HUDEP-2 (cell line): ENCODE results near the gene CPED1.

Experiments
- DNase-seq, 76 experiments: peaks; one replicate each; lab custom pipeline; 2025; ENCODE audit not compliant: unreplicated experiment in 76 of 76; lab: John Stamatoyannopoulos, UW

CPED1 gene

DNA sequence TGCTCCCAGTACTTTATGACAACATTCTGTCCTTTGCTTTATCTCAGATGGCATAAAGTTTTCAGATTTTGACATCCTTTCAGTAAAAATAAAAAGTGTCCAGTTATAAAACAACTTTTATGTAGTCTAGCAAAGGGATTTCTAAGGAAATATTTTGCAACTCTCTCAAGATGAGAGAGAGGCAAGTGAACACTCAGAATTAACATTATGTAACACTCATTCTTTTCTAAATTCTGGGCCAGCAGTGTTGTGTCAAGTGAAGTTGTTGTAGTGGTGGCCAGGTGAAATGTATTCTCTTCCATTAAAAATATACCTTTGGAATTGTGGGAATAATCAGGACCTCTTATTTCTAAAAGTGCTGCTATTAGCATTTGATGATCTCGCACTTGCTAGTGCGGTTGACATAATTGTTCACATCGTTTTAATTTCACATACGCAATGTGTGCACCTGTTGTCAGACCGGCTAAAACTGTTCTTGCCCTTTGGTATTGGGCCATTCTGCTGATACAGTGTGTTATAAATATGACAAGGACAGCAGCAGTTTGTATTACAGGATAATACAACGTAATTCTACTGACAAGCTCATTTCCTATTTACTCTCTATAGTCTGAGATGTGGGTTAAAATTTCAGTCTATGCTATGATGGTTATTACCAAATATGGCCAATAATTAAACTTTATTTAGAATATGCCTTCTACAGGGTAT lies 23.8 kb downstream of the CPED1 start:
- DNase-seq = no peak

DNA sequence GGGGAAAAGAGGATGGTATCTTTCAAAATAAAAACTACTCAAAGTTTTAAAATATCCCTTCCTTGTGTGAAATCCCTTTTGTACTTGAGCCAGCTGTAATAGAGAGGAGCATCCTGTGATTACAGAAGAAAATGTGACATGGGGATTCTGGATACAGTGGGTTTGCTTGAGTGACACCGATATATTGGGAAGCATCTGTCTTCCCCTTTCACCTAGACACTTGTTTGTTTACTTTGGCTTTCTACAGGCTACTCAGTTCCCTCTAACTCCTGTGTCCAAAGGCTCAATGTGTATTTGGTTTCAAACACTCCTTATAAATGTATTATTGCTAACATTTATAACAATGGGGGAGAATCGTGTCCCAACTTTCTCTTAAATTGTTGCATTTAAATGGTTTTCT lies 24.4 kb downstream of the CPED1 start:
- DNase-seq = no peak

DNA sequence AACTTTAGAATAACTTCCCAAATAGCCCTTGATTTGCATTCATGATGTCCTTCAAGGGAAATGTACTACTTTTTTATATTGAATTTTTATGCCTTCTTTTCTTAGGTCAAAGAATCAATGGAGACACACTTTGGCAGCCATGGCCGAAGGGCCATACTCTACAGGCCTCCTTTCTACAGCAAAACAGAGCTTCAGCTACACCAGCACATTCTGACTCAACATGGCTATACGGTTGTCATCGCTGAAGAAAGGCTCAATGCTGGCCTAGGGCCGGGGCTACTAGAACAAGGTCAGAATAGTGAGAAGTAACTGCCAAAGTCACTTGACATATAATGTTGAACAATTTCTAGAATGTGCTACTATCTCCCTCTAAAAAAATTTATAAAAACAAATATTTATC lies 27.0 kb downstream of the CPED1 start:
- DNase-seq = no peak

DNA sequence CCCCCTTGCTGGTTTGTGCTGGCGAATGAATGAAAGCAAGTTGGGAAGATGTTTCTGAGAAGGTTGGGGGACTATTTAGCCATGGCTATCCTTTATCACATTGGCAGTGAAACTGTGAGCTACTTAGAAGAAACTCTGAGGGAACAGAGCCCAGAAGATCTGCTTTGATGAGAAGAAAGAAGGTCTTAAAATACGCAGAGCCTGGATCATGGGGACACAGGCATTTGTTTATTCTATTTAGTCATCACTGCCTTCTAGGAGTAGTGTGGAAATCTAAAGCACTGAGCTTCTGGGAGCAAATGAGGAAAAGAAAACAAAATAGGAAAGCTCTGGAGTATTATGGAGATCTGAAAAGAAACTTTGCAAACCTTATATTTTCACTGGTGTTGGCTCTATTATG lies 28.5 kb downstream of the CPED1 start:
- no peak for DNase-seq

DNA sequence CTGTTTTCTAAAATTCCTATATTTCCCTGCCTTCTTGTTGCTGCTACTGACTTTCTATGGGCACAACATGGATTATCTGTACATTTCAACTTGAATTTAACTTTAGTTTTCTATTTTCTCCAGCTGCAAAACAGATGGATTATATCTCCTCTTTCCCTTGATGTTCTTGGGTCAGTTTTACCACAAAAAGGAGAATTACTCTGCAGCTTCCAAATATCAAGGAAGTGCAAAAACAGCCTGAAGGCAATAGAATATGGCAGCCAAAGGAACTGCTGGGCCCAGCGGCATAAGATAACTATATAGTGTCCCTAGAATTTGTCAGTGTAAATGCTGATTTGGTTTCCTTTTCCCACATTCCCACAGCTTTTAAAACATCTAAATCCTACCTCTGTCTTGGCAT lies 29.1 kb downstream of the CPED1 start:
- no peak for DNase-seq

DNA sequence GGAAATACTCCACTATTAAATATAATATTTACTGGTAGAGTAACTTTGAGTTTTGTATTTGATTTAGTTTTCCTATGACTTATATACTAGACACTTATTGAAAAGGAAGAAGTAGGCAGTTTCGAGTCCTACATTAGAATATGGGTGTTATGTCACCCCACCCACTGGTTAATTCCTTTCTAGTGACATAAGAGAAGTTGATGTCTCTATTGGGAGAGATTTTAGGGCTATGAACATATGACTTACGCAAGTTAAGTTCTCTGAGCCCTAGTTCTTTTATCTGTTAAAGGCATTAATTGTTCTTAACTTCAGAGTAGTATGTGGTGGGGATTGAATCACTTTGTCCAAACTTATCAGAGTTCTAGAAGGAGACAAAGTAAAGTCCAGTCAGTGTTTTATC lies 30.5 kb downstream of the CPED1 start:
- DNase-seq = no peak

DNA sequence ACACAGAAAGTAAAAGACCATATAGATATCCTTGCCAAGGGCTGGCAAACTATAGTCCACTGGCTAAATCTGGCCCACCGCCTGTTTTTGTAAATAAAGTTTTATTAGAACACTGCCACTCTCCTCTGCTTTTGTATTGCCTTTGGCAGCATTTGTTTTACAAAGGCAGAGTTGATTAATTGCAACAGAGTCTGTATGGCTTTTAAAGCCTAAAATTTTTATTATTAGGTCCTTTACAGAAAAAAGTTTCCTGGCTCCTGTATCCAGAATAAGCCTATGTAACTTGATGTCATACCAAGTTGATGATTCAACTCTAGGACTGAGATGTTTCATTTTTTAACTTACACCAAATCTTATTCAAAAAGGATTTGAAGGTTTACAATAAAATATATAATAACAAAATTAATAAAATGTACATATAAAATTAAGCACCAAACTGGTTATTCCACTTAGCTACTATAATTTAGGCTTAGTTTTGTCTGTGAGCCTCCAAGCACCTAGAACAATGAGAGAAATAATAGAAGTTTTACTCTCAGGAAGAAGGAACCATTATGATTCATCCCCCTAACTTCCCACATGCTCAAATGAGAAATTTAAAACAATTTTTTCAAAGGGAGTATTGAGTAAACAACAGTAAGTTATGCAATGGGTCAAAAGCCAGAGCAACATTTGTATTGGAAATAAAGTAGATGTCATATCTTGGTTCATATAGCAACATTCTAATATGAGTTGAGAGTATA lies 31.9 kb downstream of the CPED1 start:
- DNase-seq = no peak

DNA sequence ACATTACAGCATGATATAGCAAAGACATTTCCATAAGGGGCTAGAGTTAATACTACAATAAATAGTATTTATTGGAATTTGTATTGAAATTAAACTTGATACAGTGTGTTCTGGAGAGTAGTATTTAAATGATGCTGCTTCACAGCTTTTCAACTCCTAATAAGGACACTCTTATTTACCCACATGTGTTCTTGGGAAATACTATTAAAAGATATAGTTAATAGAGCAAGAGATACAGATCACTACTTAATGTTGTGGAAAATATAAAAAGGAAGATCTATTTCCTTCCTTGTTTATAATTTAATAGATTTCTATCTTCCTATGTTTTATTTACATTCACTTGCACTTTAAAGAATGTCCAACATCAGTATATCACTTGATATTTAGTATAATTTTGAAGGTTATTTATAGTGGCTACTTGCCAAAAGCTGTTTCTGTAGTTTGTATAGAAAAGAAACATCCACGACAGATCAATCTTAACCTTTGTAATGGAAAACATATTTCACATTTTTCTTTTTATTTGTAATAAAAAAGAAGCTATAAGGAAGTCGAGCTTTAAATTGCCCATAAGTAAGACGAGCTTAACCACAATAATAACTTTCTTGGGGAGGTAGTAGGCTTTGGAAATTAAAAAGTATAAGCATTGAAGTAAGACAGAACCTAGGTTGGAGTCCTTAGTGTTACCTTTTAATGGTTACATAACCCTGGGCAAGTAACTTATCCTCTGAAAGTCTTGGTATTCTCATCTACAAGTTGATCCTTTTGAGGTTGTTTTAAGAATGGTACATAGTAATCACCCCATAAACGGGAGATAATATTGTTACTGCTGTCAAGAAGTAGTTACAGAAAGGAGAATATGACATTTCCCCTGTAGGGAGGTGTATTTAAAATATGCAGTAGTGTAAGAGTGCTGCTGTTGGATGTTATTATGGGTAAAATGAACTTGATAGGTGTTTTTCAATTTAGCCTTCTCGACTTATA lies 32.8 kb downstream of the CPED1 start:
- DNase-seq = no peak

DNA sequence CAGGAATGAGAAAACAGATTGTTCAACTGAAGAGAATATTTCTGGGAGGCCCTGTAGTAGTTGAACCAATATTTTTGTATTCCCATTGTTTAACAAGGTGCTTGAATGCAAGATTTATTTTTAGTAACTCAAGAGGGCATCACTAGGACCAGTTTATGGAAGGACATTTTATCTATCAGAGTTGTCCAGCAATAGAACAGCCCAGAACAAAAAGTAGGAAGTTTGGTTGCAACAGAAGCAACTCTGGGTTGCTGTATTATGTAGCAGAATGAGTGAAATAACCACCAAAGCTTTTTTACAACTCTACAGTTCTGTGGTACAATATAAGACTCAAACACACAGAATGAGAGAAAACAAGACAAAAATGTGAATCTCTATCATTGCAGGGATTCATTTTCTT lies 34.7 kb downstream of the CPED1 start:
- no peak for DNase-seq

DNA sequence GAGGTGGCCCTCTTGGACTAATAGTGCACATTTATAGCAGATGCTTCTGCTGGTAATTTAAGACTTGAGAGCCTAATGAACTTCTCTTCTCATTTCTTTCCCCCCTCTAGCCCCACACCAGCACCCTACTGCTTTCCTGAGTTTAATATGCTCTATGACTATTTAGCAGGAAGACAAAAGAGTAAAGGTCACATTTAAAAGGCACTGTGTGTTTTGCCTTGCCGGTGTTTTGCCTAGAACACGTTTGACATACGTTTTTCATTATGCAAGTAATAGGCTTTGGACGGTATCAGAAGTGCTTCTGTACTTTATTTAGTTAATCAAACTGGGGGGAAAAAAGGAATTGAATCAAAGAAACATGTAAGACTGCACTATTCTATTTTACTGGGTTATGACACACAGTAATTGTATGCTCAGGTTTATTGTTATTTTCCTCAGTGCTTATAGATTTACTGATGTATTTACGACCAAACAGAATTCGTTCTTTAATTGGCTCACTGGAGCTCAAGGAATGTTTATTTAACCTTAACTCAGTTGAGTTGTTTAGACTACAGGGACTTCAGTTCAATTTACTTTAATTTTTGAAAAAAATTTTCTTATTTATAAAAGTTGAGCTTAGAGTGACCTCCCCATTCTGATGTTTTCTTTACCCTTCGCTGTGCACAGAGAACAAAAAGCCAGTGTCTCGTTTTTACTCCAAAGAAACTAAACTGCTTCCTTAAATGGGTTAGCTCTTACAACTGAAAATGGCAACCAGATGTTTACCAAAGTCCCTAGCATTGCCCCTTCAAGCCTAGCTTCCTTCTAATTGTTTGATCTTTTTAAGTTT lies 35.4 kb downstream of the CPED1 start:
- DNase-seq = no peak

DNA sequence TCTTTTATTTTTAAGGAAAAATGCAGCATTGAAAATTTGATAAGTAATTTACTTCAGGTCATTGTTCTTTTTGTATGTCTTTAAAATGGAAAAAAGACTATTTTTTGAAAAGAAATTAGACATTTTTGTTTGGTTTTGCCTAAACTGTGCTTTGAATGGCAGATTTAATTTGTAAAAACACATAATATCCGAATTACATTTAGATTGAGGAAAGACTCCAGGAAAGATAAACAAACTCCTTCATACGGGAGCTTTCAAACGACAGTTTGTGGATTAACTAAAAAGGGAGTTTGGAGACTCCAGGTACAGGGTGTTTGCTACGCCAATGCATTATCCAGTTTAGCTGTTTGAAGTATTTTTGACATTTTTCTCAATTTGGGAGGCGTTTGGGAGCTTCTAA lies 36.1 kb downstream of the CPED1 start:
- no peak for DNase-seq

DNA sequence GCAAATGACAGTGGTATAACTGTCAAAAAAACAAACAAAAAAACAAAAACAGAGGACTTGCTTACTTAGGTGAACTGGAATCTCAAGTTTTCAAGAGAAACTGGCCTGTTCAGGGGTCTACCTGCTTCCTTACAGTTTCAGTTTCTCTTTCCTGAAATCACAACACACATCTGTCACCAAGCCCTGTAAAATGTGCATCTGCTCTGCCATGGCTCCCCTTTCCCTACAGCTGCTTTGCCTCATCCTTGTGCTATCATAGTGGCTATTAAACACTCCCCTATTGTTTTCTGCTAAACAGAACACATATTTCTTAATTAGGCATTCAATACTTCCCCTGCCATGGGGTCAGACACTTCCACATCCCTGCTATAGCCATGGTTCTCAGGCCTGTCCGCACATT lies 37.6 kb downstream of the CPED1 start:
- no peak for DNase-seq

DNA sequence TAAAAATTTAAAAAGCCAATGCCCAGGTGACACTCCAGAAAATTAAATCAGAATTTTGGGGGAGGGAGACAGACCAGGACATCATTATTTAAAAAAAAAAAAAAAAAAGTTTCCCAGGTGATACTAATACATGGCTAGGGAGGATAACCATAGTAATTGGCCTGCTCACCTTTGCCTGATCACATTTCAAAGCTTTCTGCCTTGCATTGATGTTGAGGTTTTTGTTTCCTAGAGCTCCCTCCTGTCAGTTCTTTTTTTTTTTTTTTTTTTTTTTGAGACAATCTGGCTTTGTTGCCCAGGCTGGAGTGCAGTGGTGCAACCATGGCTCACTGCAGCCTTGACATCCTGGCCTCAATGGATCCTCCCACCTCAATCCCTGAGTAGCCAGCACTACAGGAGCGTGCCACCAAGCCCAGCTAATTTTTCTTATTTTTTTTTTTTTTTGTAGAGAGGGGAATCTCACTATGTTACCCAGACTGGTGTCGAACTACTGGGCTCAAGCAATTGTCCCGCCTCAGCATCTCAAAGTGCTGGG lies 38.1 kb downstream of the CPED1 start:
- no peak for DNase-seq

DNA sequence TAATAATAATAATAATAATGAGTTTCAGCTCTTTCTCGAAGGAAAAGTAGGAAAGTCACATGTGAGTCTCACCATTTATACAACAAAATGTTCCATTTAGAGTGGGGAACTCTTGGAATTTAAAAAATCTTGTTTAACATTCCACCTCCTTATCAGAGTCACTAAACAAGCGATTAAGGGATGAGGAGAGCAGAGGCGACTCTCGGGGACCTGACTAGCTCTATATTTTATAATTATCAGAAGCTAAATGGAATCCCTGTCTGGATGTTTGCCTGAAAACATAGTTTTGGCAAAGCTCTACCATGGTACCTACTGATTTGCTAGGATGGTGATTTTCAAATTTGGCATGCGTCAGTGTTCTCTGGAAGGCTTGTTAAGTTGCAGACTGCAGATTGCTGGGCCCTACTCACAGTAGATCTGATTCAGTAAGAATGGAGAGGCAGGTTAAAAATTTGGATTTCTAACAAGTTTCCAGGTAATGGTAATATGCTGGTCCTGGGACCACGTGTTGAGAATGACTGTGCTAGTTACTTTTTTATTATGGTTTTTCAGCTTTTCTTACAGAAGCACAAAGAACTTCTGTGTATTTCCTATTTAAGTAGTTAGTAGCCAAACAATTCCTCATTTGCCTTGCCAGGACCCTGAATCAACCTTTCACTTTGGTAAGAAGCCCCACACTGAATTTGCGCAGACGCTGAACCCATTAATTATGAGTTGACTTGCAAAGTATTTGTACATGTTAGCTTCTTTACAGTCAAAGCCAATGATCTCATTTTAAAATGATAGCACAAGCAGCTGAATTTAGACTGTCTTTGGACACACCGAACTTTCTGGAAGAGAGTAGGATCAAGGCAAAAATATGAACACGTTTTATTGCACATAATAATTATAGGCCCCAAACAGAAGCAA lies 39.5 kb downstream of the CPED1 start:
- no peak for DNase-seq

DNA sequence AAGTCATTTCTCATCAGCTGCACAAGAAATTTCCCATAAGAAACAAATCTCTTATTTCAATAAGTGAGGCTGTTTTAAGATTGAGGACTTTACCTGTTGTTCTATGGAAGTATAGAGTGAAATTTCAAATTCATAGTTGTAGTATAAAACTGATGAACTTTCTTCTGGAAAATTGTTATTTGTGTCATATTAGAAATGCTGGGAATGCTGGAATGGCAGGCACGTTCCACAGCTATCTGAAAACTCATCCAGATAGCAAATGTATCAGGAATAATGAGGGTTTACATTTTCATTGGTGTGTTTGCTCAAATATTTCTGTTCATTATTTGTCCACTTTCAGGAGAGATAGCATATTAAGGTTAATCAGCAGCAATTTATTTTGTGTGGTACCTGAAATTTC lies 40.8 kb downstream of the CPED1 start:
- no peak for DNase-seq

DNA sequence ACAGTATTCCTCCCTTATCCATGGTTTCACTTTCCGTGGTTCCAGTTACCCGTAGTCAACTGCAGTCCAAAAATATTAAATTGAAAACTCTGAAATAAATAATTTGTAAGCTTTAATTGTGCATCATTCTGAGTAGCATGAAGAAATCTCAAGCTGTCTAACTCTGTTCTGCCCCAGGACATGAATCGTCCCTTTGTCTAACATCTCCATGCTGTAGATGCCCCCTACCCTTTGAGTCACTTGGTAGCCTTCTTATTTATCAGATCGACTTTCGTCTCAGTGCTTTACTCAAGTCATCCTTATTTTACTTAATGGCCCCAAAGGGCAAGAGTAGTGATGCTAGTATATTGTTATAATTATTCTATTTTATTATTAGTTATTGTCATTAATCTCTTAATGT lies 41.8 kb downstream of the CPED1 start:
- no peak for DNase-seq

DNA sequence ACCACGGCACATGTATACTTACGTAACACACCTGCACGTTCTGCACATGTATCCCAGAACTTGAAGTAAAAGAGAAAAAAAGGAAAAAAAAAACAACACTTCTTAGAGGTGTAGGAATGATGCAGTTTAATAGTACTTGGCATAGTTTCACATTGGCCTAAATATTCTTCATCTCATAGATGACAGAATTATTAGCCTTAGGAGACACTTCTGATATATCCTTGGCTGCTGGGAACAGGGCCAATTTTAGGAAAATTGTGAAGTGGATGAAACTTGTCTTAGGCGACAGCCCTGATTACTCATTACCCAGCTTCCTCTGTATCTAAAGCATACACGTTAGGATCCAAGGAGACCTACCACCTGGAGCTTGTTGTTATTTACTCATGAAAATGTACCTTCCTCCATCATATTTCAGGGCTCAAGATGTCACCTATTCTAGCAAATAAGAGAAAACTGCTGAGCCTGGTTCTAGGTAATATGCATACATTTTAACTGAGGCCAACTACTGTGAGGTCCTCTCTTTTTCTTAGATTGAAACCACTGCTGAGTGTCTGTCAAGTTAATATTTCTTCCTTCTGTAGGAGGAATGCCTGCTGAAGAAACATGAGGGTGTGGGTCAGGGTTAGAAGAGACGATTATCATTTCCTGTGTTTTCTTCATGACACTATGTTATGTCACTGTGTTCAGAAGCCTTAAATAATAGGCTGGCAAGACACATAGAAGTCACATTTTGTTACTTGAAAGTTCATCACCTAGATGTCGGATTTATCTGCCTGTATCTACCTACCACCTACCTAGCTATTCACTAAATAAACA lies 44.3 kb downstream of the CPED1 start:
- no peak for DNase-seq

DNA sequence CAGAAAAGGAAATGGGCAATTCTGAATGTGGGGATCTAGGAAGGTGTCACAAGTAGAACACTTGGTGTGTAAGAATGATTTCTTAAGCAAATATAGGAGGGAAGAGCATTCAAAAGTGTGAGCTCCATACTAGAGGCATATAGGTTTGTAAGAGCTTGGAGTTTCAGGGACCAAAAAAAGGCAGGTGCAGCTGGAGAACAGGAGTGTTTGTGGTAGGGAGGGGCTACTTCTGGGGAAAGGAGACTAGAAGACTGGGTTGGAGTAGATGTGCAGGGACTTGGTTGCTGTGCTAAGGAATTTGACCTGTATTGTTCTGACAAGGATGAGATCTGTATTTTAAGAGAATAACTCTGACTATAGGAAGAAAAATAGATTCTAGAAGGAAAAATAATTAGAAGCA lies 46.4 kb downstream of the CPED1 start:
- DNase-seq = no peak
